ENCODE measurements around the gene SAAL1. TPM values are rescaled to one million over a fixed set of nuclear protein-coding genes. Genes with fewer than 3 reads are reported as not detected.
A peak's percentile ranks its signal among the peaks of the same experiment; 100 is the strongest.

The SAAL1 gene
- total RNA-seq (17.7 and 20.0 TPM in 2 replicates), polyA plus RNA-seq (15.0 and 16.4 TPM in 2 replicates), polyA minus RNA-seq (ENCODE audit: low replicate concordance) (1.4 and 6.2 TPM in 2 replicates)
- polyA plus RNA-seq (2012): 13.4 and 15.6 TPM in 2 replicates

GRCh38 chr11:18105802-18106574 is at the start of gene SAAL1:
TSS of gene SAAL1 (minus strand) at chr11:18106082. CDS start at chr11:18106041, 41 bp downstream.
- peaks cover 3% of the 10 kb centered on the region for H3K4me1 ChIP-seq (ENCODE audit: control insufficient read depth, extremely low read depth, insufficient read depth, low read length)
- H3K9ac ChIP-seq (ENCODE audit: insufficient read depth, low read length): peak within 1 kb of the TSS; percentile 76
- no peaks in the 10 kb centered on the region for H3K27me3 ChIP-seq (ENCODE audit: control insufficient read depth, insufficient read depth, low read length)
- H3K4me2 ChIP-seq (ENCODE audit: extremely low read depth, insufficient read depth, low read length): peak within 1 kb of the TSS; percentile 94
- TF ChIP-seq EZH2 (IDR thresholded peaks at IDR 0.05; ENCODE audit: low read length, missing control alignments): no peak
- TF ChIP-seq CTCF (conservative IDR thresholded peaks at IDR 0.05 in 1 of 2, IDR thresholded peaks at IDR 0.05 in 1 of 2; ENCODE audit: low read depth in 1 of 2, low read length in 2 of 2): peak; percentile 52 to 65
- peaks cover 2% of the 10 kb centered on the region for H3K36me3 ChIP-seq (ENCODE audit: control insufficient read depth, insufficient read depth, low read length)
- H3K9me3 ChIP-seq (ENCODE audit: control insufficient read depth, insufficient read depth, low read depth, low read length): no peaks in the 10 kb centered on the region
- peak within 1 kb of the TSS; percentile 69 for H3K27ac ChIP-seq (ENCODE audit: insufficient read depth, low read length)
- peak; percentile 69 to 77 for DNase-seq (ENCODE audit: low read depth in 2 of 2)
- H3K79me2 ChIP-seq (ENCODE audit: control insufficient read depth, insufficient read depth, low read length): peaks cover 12% of the 10 kb centered on the region
- H3K4me3 ChIP-seq (replicated peaks in 1 of 4; ENCODE audit: control extremely low read depth in 1 of 4, insufficient read depth in 1 of 4, low read depth in 3 of 4, low read length in 4 of 4): peak within 1 kb of the TSS; percentile 87 to 92 (median 91)
- no peaks in the 10 kb centered on the region for H4K20me1 ChIP-seq (ENCODE audit: control insufficient read depth, extremely low read depth, insufficient read depth, low read length)
- H2AFZ ChIP-seq (ENCODE audit: low read length): peak within 1 kb of the TSS; percentile 98

- no peaks in the 10 kb centered on the region for H3K27me3 ChIP-seq (ENCODE audit: control insufficient read depth, insufficient read depth, low read length)
- H2AFZ ChIP-seq (ENCODE audit: low read length): no peak overlapping the region
- TF ChIP-seq CTCF (conservative IDR thresholded peaks at IDR 0.05 in 1 of 2, IDR thresholded peaks at IDR 0.05 in 1 of 2; ENCODE audit: low read depth in 1 of 2, low read length in 2 of 2) (no peak), EZH2 (IDR thresholded peaks at IDR 0.05; ENCODE audit: low read length, missing control alignments) (no peak)
- no peak overlapping the region for H3K4me2 ChIP-seq (ENCODE audit: extremely low read depth, insufficient read depth, low read length)
- H3K79me2 ChIP-seq (ENCODE audit: control insufficient read depth, insufficient read depth, low read length): no peaks in the 10 kb centered on the region
- H3K27ac ChIP-seq (ENCODE audit: insufficient read depth, low read length): no peak overlapping the region
- H3K9ac ChIP-seq (ENCODE audit: insufficient read depth, low read length): no peak overlapping the region
- no peak overlapping the region for H3K4me3 ChIP-seq (replicated peaks in 1 of 4; ENCODE audit: control extremely low read depth in 1 of 4, insufficient read depth in 1 of 4, low read depth in 3 of 4, low read length in 4 of 4)
- no peak for DNase-seq (ENCODE audit: low read depth in 2 of 2)
- H3K36me3 ChIP-seq (ENCODE audit: control insufficient read depth, insufficient read depth, low read length): no peaks in the 10 kb centered on the region
- no peaks in the 10 kb centered on the region for H3K9me3 ChIP-seq (ENCODE audit: control insufficient read depth, insufficient read depth, low read depth, low read length)
- H3K4me1 ChIP-seq (ENCODE audit: control insufficient read depth, extremely low read depth, insufficient read depth, low read length): no peaks in the 10 kb centered on the region
- no peaks in the 10 kb centered on the region for H4K20me1 ChIP-seq (ENCODE audit: control insufficient read depth, extremely low read depth, insufficient read depth, low read length)
Observed at GRCh38 chr11:18151581-18151980, 45.7 kb upstream of the SAAL1 start.

- no peak overlapping the region for H2AFZ ChIP-seq (ENCODE audit: low read length)
- H3K4me1 ChIP-seq (ENCODE audit: control insufficient read depth, extremely low read depth, insufficient read depth, low read length): no peaks in the 10 kb centered on the region
- H4K20me1 ChIP-seq (ENCODE audit: control insufficient read depth, extremely low read depth, insufficient read depth, low read length): no peaks in the 10 kb centered on the region
- TF ChIP-seq EZH2 (IDR thresholded peaks at IDR 0.05; ENCODE audit: low read length, missing control alignments): no peak
- no peak for TF ChIP-seq CTCF (conservative IDR thresholded peaks at IDR 0.05 in 1 of 2, IDR thresholded peaks at IDR 0.05 in 1 of 2; ENCODE audit: low read depth in 1 of 2, low read length in 2 of 2)
- H3K27ac ChIP-seq (ENCODE audit: insufficient read depth, low read length): no peak overlapping the region
- H3K9me3 ChIP-seq (ENCODE audit: control insufficient read depth, insufficient read depth, low read depth, low read length): no peaks in the 10 kb centered on the region
- no peak for DNase-seq (ENCODE audit: low read depth in 2 of 2)
- no peak overlapping the region for H3K4me3 ChIP-seq (replicated peaks in 1 of 4; ENCODE audit: control extremely low read depth in 1 of 4, insufficient read depth in 1 of 4, low read depth in 3 of 4, low read length in 4 of 4)
- H3K27me3 ChIP-seq (ENCODE audit: control insufficient read depth, insufficient read depth, low read length): no peaks in the 10 kb centered on the region
- H3K4me2 ChIP-seq (ENCODE audit: extremely low read depth, insufficient read depth, low read length): no peak overlapping the region
- no peaks in the 10 kb centered on the region for H3K36me3 ChIP-seq (ENCODE audit: control insufficient read depth, insufficient read depth, low read length)
- no peak overlapping the region for H3K9ac ChIP-seq (ENCODE audit: insufficient read depth, low read length)
- H3K79me2 ChIP-seq (ENCODE audit: control insufficient read depth, insufficient read depth, low read length): no peaks in the 10 kb centered on the region
Observed at GRCh38 chr11:18145837-18146236, 40.0 kb upstream of the SAAL1 start.

Data from fibroblast of lung (primary cell).